A549 (cell line): Measurements from ENCODE around the gene RNF113A. TPM values are rescaled to one million over a fixed set of nuclear protein-coding genes. Genes with fewer than 3 reads are reported as not detected.

Experiments
- ATAC-seq, 2 experiments: fragments of 200-7000 bp in 1 of 2; fragments of >200 bp in 1 of 2; cut with Nextera tagmentation in 1 of 2; cut with Tn5 transposase in 1 of 2; 3 replicates each; pipeline versions ENCODE4 v1.8.0 to v1.9.1; 2018 to 2020; ENCODE audit warnings: mild to moderate bottlenecking in 1 of 2, moderate library complexity in 1 of 2
- CTCF ChIA-PET: fragments of 300-600 bp; sonication (Branson Sonifier 250); formaldehyde crosslinking; extraction: SDS; loops from one replicate; lab custom pipeline; 2021; ENCODE audit warnings: antibody characterized with exemption, inconsistent platforms; lab: Yijun Ruan, JAX
- POLR2A ChIA-PET: fragments of 350-600 bp; formaldehyde crosslinking; extraction: SDS; loops from one replicate; lab custom pipeline; 2021; ENCODE audit warnings: antibody characterized with exemption, inconsistent platforms; lab: Yijun Ruan, JAX
- DNase-seq, 2 experiments: peaks; one replicate each; pipeline versions ENCODE4 v3.0.0 to v3.0.0-alpha.2; 2011 to 2016; ENCODE audit warnings: low read depth in 1 of 2, low spot score in 1 of 2
- FAIRE-seq: peaks from 2 replicates; lab custom pipeline; 2011; peaks lifted over from hg19 to GRCh38; lab: Jason Lieb, UNC
- H3K27ac ChIP-seq, 2 experiments: fragments of >200 bp; sonication (Bioruptor Twin); formaldehyde crosslinking; 3 replicates each; pipeline ENCODE4 v1.5.1; 2016 to 2017
- H3K4me1 ChIP-seq: fragments of >200 bp; sonication (Bioruptor Twin); formaldehyde crosslinking; 3 replicates; pipeline ENCODE4 v1.6.1; 2016
- H3K4me2 ChIP-seq: fragments of >200 bp; sonication (Bioruptor Twin); formaldehyde crosslinking; 3 replicates; pipeline ENCODE4 v1.6.1; 2016
- H3K4me3 ChIP-seq: fragments of >200 bp; sonication (Bioruptor Twin); formaldehyde crosslinking; 3 replicates; pipeline ENCODE4 v1.5.1; 2016
- H3K9me3 ChIP-seq: fragments of >200 bp; sonication (Bioruptor Twin); formaldehyde crosslinking; 3 replicates; pipeline ENCODE4 v1.6.1; 2016
- BHLHE40 ChIP-seq: IDR thresholded peaks from 2 replicates; pipeline ENCODE4 v1.6.1; 2012; ENCODE audit warnings: low read depth, low read length, inconsistent platforms
- CBX2 ChIP-seq: fragments of 200-600 bp; sonication (generic); IDR thresholded peaks from 2 replicates; pipeline ENCODE4 v1.6.1; 2016; ENCODE audit warnings: low read depth, mild to moderate bottlenecking, borderline replicate concordance
- CBX8 ChIP-seq: fragments of 200-600 bp; sonication (generic); IDR thresholded peaks from 2 replicates; pipeline ENCODE4 v1.6.1; 2016
- CEBPB ChIP-seq, 2 experiments: fragments of >200 bp in 1 of 2; sonication (Bioruptor Twin) in 1 of 2; formaldehyde crosslinking in 1 of 2; IDR thresholded peaks; 2 replicates each; pipeline ENCODE4 v1.6.1; 2012 to 2016
- E2F6 ChIP-seq: IDR thresholded peaks from 2 replicates; pipeline ENCODE4 v1.6.1; 2012; ENCODE audit warnings: low read depth, borderline replicate concordance
- EP300 ChIP-seq, 2 experiments: fragments of >200 bp; sonication (Bioruptor Twin); formaldehyde crosslinking; IDR thresholded peaks; 2 replicates in 1 of 2; 3 replicates in 1 of 2; pipeline ENCODE4 v1.6.1; 2016 to 2017
- GATA3 ChIP-seq: IDR thresholded peaks from 2 replicates; pipeline ENCODE4 v1.6.1; 2012; ENCODE audit warnings: borderline replicate concordance
- HOXB13 ChIP-seq: fragments of 250-450 bp; sonication (Bioruptor Pico); IDR thresholded peaks from 2 replicates; pipeline ENCODE4 v1.5.0; 2020; ENCODE audit warnings: low read depth, mild to moderate bottlenecking, moderate library complexity
- JUNB ChIP-seq: fragments of >200 bp; sonication (Bioruptor Twin); formaldehyde crosslinking; IDR thresholded peaks from 2 replicates; pipeline ENCODE4 v1.6.1; 2016
- KDM5A ChIP-seq: fragments of 200-600 bp; sonication (generic); IDR thresholded peaks from 2 replicates; pipeline ENCODE4 v1.6.1; 2016; ENCODE audit warnings: antibody characterized with exemption, mild to moderate bottlenecking
- MAZ ChIP-seq: fragments of 150-350 bp; IDR thresholded peaks from 2 replicates; pipeline ENCODE4 v1.6.1; 2014; ENCODE audit warnings: antibody characterized with exemption, low read depth, low read length, borderline replicate concordance
- NR3C1 ChIP-seq: fragments of >200 bp; sonication (Bioruptor Twin); formaldehyde crosslinking; IDR thresholded peaks from 3 replicates; pipeline ENCODE4 v1.6.1; 2017
- POLR2A ChIP-seq: IDR thresholded peaks from 2 replicates; pipeline ENCODE4 v1.6.1; 2012; ENCODE audit warnings: mild to moderate bottlenecking, low read length
- RAD21 ChIP-seq, 2 experiments: fragments of >200 bp in 1 of 2; sonication (Bioruptor Twin) in 1 of 2; formaldehyde crosslinking in 1 of 2; IDR thresholded peaks in 1 of 2; conservative IDR thresholded peaks in 1 of 2; 2 replicates in 1 of 2; 3 replicates in 1 of 2; pipeline ENCODE4 v1.6.1; 2012 to 2018; ENCODE audit warnings: inconsistent platforms in 1 of 2
- RNF2 ChIP-seq: fragments of 200-600 bp; sonication (generic); IDR thresholded peaks from 2 replicates; pipeline ENCODE4 v1.6.1; 2016; ENCODE audit warnings: low read depth, mild to moderate bottlenecking, antibody characterized with exemption, moderate library complexity, borderline replicate concordance
- SMC3 ChIP-seq: fragments of >200 bp; sonication (Bioruptor Twin); formaldehyde crosslinking; IDR thresholded peaks from 3 replicates; pipeline ENCODE4 v1.6.1; 2018; ENCODE audit warnings: inconsistent platforms
- TFCP2L1 ChIP-seq: fragments of 250-450 bp; sonication (Bioruptor Pico); IDR thresholded peaks from 2 replicates; pipeline ENCODE4 v1.5.0; 2021; ENCODE audit warnings: mild to moderate bottlenecking
- USF2 ChIP-seq: fragments of 450-650 bp; IDR thresholded peaks from 2 replicates; pipeline ENCODE4 v1.6.1; 2014; ENCODE audit warnings: antibody characterized with exemption
- ZSCAN20 ChIP-seq: fragments of 250-450 bp; sonication (Bioruptor Pico); IDR thresholded peaks from 2 replicates; pipeline ENCODE4 v1.8.0; 2022; ENCODE audit warnings: mild to moderate bottlenecking, moderate library complexity
- WGBS: methylation state at CpG from one replicate; pipeline ENCODE4 v1.1.6; 2017; ENCODE audit errors: missing lambda C conversion rate; 5-methylcytosine and 5-hydroxymethylcytosine counted together
- polyA plus RNA-seq, 4 experiments: library from polyadenylated mRNA; depleted of rRNA in 3 of 4; stranded (reverse); fragments of >200 nt; fragmentation: RNase III in 1 of 4; extraction: RNeasy Plus Mini Kit Qiagen cat#74134 plus additional on column Dnase treatment in 1 of 4; gene quantifications; 2 replicates in 3 of 4; 3 replicates in 1 of 4; pipeline ENCODE4 v1.2.3, GENCODE V29; 2011 to 2017
- TF ChIP-seq, protein P1 (sequence below): IDR thresholded peaks from 2 replicates; pipeline ENCODE4 v1.6.1; 2012
- TF ChIP-seq, protein P2 (sequence below): fragments of >200 bp; sonication (Bioruptor Twin); formaldehyde crosslinking; IDR thresholded peaks from 3 replicates; pipeline ENCODE4 v1.5.1; 2016

RNF113A gene
- polyA plus RNA-seq, 2 of the 4 experiments (the other 2 are of a cell fraction): 18.4 to 18.5 TPM

GRCh38 chrX:119880552-119881437 lies 9.3 kb upstream of the RNF113A start:
- ChIA-PET POLR2A (interaction anchor here (0.9 kb wide), 1 partner anchor 89 kb away, joined by 3 read pairs; the partner anchor contains the start of gene RPL39), CTCF (interaction anchor here (0.6 to 1.2 kb wide), 7 partner anchors 8 to 271 kb away, joined by 3 to 10 read pairs (median 3); no protein-coding TSS in a partner anchor)
- peak; percentile 98 to 99 for ATAC-seq
- DNase-seq: peak; percentile 59 to 70
- H3K4me1 ChIP-seq: no peaks in the 10 kb centered on the region
- no peak overlapping the region for H3K4me2 ChIP-seq
- H3K9me3 ChIP-seq: no peaks in the 10 kb centered on the region
- peak; percentile 95 for FAIRE-seq
- 60% methylated on average over 11 of the region's 11 CpGs for WGBS
- TF ChIP-seq SMC3 (0 out of 3 replicates have a peak, but pooled peaks have one; percentile 14), RAD21 (conservative IDR thresholded peaks at IDR 0.05 in 1 of 2, IDR thresholded peaks at IDR 0.05 in 1 of 2) (peak; percentile 26 to 52; a peak in 2 of 5 replicates), GATA3 (no peak), ZSCAN20 (CRISPR knock-in tag) (no peak), E2F6 (no peak), TFCP2L1 (CRISPR knock-in tag) (no peak), RNF2 (no peak), POLR2A (no peak), BHLHE40 (no peak), EP300 (IDR thresholded peaks at IDR 0.05) (no peak), NR3C1 (no peak), CEBPB (IDR thresholded peaks at IDR 0.05) (no peak), HOXB13 (CRISPR knock-in tag) (no peak), USF2 (no peak), CBX2 (no peak), MAZ (no peak), JUNB (no peak)
- TF ChIP-seq, protein P1, sequence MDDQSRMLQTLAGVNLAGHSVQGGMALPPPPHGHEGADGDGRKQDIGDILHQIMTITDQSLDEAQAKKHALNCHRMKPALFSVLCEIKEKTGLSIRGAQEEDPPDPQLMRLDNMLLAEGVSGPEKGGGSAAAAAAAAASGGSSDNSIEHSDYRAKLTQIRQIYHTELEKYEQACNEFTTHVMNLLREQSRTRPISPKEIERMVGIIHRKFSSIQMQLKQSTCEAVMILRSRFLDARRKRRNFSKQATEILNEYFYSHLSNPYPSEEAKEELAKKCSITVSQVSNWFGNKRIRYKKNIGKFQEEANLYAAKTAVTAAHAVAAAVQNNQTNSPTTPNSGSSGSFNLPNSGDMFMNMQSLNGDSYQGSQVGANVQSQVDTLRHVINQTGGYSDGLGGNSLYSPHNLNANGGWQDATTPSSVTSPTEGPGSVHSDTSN: no peak
- TF ChIP-seq, protein P2, sequence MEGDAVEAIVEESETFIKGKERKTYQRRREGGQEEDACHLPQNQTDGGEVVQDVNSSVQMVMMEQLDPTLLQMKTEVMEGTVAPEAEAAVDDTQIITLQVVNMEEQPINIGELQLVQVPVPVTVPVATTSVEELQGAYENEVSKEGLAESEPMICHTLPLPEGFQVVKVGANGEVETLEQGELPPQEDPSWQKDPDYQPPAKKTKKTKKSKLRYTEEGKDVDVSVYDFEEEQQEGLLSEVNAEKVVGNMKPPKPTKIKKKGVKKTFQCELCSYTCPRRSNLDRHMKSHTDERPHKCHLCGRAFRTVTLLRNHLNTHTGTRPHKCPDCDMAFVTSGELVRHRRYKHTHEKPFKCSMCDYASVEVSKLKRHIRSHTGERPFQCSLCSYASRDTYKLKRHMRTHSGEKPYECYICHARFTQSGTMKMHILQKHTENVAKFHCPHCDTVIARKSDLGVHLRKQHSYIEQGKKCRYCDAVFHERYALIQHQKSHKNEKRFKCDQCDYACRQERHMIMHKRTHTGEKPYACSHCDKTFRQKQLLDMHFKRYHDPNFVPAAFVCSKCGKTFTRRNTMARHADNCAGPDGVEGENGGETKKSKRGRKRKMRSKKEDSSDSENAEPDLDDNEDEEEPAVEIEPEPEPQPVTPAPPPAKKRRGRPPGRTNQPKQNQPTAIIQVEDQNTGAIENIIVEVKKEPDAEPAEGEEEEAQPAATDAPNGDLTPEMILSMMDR: peak; percentile 58
- H3K4me3 ChIP-seq: no peak overlapping the region
- H3K27ac ChIP-seq: no peak overlapping the region

GRCh38 chrX:119880076-119880475 lies 8.5 kb upstream of the RNF113A start:
- H3K4me2 ChIP-seq: no peak overlapping the region
- TF ChIP-seq KDM5A (no peak), CBX8 (no peak)
- H3K27ac ChIP-seq: no peak overlapping the region
- ChIA-PET CTCF (interaction anchor here (0.6 to 1.2 kb wide), 7 partner anchors 9 to 270 kb away, joined by 3 to 10 read pairs (median 3); no protein-coding TSS in a partner anchor), POLR2A (no interaction called here)
- 92% methylated on average over 5 of the region's 5 CpGs for WGBS
- no peak for DNase-seq
- no peaks in the 10 kb centered on the region for H3K4me1 ChIP-seq
- no peak overlapping the region for H3K4me3 ChIP-seq
- no peak for FAIRE-seq
- ATAC-seq: peak in 1 of 2 experiments; percentile 14; a peak in 1 of 6 replicates
- no peaks in the 10 kb centered on the region for H3K9me3 ChIP-seq
